GM18511 (cell line): ENCODE results near the gene TBKBP1.
"Not testable (repeated sequence)": the region's sequence is repeated elsewhere in the genome, so short reads cannot be mapped to it uniquely, and the experiment has no call there.

Experiments
- ATAC-seq: cut with Tn5 transposase; IDR thresholded peaks from one replicate; pipeline ENCODE4 v1.9.1; 2021; ENCODE audit warnings: mild to moderate bottlenecking, moderate library complexity; ENCODE audit not compliant: unreplicated experiment

The TBKBP1 gene

GRCh38 chr17:47729476-47729875 lies 35.5 kb downstream of the TBKBP1 start:
- ATAC-seq, result no peak

GRCh38 chr17:47730681-47731080 lies 36.7 kb downstream of the TBKBP1 start:
- ATAC-seq, result no peak

GRCh38 chr17:47731396-47731795 lies 37.4 kb downstream of the TBKBP1 start:
- ATAC-seq, result no peak

- no peak for ATAC-seq
These were observed 38.6 kb downstream of the TBKBP1 start for GRCh38 chr17:47732399-47733046.

GRCh38 chr17:47733047-47733673 lies 39.2 kb downstream of the TBKBP1 start, which contains the start of gene TBX21:
Gene TBX21 (plus strand): TSS chr17:47733236. CDS start chr17:47733455, 219 bp downstream.
- peak; percentile 59 for ATAC-seq

GRCh38 chr17:47733674-47734410 lies 39.9 kb downstream of the TBKBP1 start:
- peak; percentile 14 for ATAC-seq

GRCh38 chr17:47735139-47735464 lies 41.1 kb downstream of the TBKBP1 start:
- ATAC-seq, result no peak

GRCh38 chr17:47735536-47736011 lies 41.6 kb downstream of the TBKBP1 start:
- peak; percentile 54 for ATAC-seq

GRCh38 chr17:47736501-47737495 lies 42.8 kb downstream of the TBKBP1 start:
- ATAC-seq, result no peak

GRCh38 chr17:47738178-47738577 lies 44.2 kb downstream of the TBKBP1 start:
- ATAC-seq, result no peak

GRCh38 chr17:47739150-47739549 lies 45.2 kb downstream of the TBKBP1 start:
- no peak for ATAC-seq

- ATAC-seq, result not testable (repeated sequence)
These were observed 46.0 kb downstream of the TBKBP1 start for GRCh38 chr17:47739945-47740344.

- no peak for ATAC-seq
These were observed 47.3 kb downstream of the TBKBP1 start for GRCh38 chr17:47741109-47741792.

GRCh38 chr17:47741793-47742145 lies 47.8 kb downstream of the TBKBP1 start:
- ATAC-seq, result no peak

GRCh38 chr17:47742319-47743181 lies 48.6 kb downstream of the TBKBP1 start:
- no peak for ATAC-seq

- ATAC-seq, result no peak
These were observed 50.4 kb downstream of the TBKBP1 start for GRCh38 chr17:47744168-47745036.

GRCh38 chr17:47745037-47745380 lies 51.0 kb downstream of the TBKBP1 start:
- ATAC-seq, result no peak

GRCh38 chr17:47751471-47751870 lies 57.5 kb downstream of the TBKBP1 start:
- ATAC-seq, result no peak
